ENCODE results near the gene NTPCR.

DNA sequence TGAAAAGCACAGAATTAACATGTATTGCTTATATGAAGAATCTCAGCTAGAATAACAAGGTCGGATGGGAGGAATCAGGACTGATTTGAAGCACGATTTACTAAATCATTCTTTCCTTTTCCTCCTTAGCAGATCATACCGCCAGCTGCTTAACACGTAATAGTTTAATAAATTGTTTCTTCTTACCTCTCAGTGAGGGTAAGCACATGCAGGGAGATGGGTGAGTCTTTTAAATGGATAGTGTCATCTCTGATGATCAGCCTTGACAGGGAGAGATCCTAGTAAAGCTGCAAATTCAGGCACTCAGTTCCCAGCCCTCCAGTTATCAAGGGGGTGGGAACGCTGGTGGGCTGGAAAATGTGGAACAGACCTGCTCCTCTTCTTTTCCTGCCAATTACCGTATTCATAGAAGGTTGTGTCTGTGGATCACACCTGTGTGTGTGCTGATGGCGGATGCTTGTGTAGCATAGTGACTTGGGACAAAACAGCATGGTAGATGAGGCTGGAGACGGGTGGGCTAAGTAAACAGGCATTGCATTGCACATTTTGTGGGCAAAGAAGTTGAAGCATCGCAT, 30.7 kb downstream of the NTPCR start:
- TF ChIP-seq, protein P1, sequence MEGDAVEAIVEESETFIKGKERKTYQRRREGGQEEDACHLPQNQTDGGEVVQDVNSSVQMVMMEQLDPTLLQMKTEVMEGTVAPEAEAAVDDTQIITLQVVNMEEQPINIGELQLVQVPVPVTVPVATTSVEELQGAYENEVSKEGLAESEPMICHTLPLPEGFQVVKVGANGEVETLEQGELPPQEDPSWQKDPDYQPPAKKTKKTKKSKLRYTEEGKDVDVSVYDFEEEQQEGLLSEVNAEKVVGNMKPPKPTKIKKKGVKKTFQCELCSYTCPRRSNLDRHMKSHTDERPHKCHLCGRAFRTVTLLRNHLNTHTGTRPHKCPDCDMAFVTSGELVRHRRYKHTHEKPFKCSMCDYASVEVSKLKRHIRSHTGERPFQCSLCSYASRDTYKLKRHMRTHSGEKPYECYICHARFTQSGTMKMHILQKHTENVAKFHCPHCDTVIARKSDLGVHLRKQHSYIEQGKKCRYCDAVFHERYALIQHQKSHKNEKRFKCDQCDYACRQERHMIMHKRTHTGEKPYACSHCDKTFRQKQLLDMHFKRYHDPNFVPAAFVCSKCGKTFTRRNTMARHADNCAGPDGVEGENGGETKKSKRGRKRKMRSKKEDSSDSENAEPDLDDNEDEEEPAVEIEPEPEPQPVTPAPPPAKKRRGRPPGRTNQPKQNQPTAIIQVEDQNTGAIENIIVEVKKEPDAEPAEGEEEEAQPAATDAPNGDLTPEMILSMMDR (IDR thresholded peaks at IDR 0.05) = no peak
- TF ChIP-seq POLR2A (IDR thresholded peaks at IDR 0.05) = no peak
